ENCODE data around the gene PRLH.
A peak's percentile ranks its signal among the peaks of the same experiment; 100 is the strongest.
"Not testable (repeated sequence)": the region's sequence is repeated elsewhere in the genome, so short reads cannot be mapped to it uniquely, and the experiment has no call there.

The PRLH gene

GRCh38 chr2:237600205-237600846 lies 34.0 kb downstream of the PRLH start:
- no peak for DNase-seq (ENCODE audit: low read depth in 2 of 2)

- DNase-seq (ENCODE audit: low read depth in 2 of 2): no peak
These were observed 35.2 kb downstream of the PRLH start for GRCh38 chr2:237601453-237602116.

- DNase-seq (ENCODE audit: low read depth in 2 of 2): no peak
These were observed 36.0 kb downstream of the PRLH start for GRCh38 chr2:237602409-237602808.

- DNase-seq (ENCODE audit: low read depth in 2 of 2): no peak
These were observed 36.8 kb downstream of the PRLH start for GRCh38 chr2:237603049-237603717.

- peak; percentile 9 to 24 for DNase-seq (ENCODE audit: low read depth in 2 of 2)
These were observed 37.5 kb downstream of the PRLH start for GRCh38 chr2:237603718-237604362.

GRCh38 chr2:237604391-237604790 lies 38.0 kb downstream of the PRLH start:
- no peak for DNase-seq (ENCODE audit: low read depth in 2 of 2)

- DNase-seq (ENCODE audit: low read depth in 2 of 2): no peak
These were observed 38.6 kb downstream of the PRLH start for GRCh38 chr2:237604960-237605359.

- not testable (repeated sequence) for DNase-seq (ENCODE audit: low read depth in 2 of 2)
These were observed 40.1 kb downstream of the PRLH start for GRCh38 chr2:237606522-237606921.

- DNase-seq (ENCODE audit: low read depth in 2 of 2): no peak
These were observed 46.4 kb downstream of the PRLH start for GRCh38 chr2:237612527-237613357.

GRCh38 chr2:237613679-237614078 lies 47.3 kb downstream of the PRLH start:
- no peak for DNase-seq (ENCODE audit: low read depth in 2 of 2)

GRCh38 chr2:237614151-237614720 lies 47.9 kb downstream of the PRLH start:
- no peak for DNase-seq (ENCODE audit: low read depth in 2 of 2)

- no peak for DNase-seq (ENCODE audit: low read depth in 2 of 2)
These were observed 49.4 kb downstream of the PRLH start for GRCh38 chr2:237615631-237616249.

- DNase-seq (ENCODE audit: low read depth in 2 of 2): no peak
These were observed 50.0 kb downstream of the PRLH start for GRCh38 chr2:237616373-237616733.

All from stimulated activated CD8-positive, alpha-beta memory T cell treated with anti-CD3 and anti-CD28 coated beads, Interleukin-2, amount 100 ng/mL, for 1 hour (primary cell).